Measurements from ENCODE around the gene TMC7. TPM values are rescaled to one million over a fixed set of nuclear protein-coding genes. Genes with fewer than 3 reads are reported as not detected.

The TMC7 gene
- total and polyA plus RNA-seq, 9 of the 15 experiments (the other 6 are each of a cell fraction or from before 2014, with no cell fraction given), result 0.08 to 2.0 (median 1.5) TPM

DNA sequence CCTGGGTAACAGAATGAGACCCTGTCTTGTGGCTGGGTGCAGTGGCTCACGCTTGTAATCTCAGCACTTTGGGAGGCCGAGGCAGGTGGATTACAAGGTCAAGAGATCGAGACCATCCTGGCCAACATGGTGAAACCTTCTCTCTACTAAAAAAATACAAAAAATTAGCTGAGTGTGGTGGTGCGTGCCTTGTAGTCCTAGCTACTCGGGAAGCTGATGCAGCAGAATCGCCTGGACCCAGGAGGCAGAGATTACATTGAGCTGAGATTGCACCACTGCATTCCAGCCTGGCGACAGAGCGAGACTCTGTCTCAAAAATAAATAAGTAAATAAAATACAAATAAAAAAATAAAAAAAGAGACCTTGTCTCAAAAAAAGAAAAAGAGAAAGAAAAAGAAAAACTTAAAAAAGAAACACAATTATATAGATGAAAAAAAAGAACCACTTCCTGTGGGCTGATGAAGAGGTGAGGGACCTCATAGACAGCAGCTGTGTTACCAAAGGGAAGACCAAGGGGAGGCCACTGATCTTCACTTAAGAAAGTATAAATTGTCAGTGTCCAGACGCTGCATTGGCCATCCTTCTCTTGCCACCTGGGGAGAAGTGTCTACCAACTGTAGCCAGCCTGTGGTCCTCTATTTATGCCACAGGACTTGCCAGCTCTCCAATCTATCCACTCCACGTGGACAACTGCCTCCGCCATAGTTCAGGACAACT lies 33.1 kb upstream of the TMC7 start (continued):
- TF ChIP-seq, protein P1, sequence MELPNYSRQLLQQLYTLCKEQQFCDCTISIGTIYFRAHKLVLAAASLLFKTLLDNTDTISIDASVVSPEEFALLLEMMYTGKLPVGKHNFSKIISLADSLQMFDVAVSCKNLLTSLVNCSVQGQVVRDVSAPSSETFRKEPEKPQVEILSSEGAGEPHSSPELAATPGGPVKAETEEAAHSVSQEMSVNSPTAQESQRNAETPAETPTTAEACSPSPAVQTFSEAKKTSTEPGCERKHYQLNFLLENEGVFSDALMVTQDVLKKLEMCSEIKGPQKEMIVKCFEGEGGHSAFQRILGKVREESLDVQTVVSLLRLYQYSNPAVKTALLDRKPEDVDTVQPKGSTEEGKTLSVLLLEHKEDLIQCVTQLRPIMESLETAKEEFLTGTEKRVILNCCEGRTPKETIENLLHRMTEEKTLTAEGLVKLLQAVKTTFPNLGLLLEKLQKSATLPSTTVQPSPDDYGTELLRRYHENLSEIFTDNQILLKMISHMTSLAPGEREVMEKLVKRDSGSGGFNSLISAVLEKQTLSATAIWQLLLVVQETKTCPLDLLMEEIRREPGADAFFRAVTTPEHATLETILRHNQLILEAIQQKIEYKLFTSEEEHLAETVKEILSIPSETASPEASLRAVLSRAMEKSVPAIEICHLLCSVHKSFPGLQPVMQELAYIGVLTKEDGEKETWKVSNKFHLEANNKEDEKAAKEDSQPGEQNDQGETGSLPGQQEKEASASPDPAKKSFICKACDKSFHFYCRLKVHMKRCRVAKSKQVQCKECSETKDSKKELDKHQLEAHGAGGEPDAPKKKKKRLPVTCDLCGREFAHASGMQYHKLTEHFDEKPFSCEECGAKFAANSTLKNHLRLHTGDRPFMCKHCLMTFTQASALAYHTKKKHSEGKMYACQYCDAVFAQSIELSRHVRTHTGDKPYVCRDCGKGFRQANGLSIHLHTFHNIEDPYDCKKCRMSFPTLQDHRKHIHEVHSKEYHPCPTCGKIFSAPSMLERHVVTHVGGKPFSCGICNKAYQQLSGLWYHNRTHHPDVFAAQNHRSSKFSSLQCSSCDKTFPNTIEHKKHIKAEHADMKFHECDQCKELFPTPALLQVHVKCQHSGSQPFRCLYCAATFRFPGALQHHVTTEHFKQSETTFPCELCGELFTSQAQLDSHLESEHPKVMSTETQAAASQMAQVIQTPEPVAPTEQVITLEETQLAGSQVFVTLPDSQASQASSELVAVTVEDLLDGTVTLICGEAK (IDR thresholded peaks at IDR 0.05), result no peak
- TF ChIP-seq, protein P1 (CRISPR knock-in tag; IDR thresholded peaks at IDR 0.05), result no peak
- TF ChIP-seq ZNF41 (CRISPR knock-in tag; conservative IDR thresholded peaks at IDR 0.05), result no peak
- 0 out of 2 replicates have a peak, but pooled peaks have one; percentile 11 for TF ChIP-seq MAFG (tag; conservative IDR thresholded peaks at IDR 0.05)
- TF ChIP-seq NCOA1 (IDR thresholded peaks at IDR 0.05; ENCODE audit: low read depth), result no peak
- TF ChIP-seq C11orf30 (IDR thresholded peaks at IDR 0.05; ENCODE audit: low read depth), result peak; percentile 21; the same call in 1 of the 2 replicates
- no peak for TF ChIP-seq ZNF780A (CRISPR knock-in tag; IDR thresholded peaks at IDR 0.05)
- no peak for TF ChIP-seq ZKSCAN8 (CRISPR knock-in tag; IDR thresholded peaks at IDR 0.05)
- TF ChIP-seq KDM4B (IDR thresholded peaks at IDR 0.05; ENCODE audit: borderline replicate concordance in 2 of 2, low read depth in 1 of 2), result no peak
- no peak for TF ChIP-seq BRF1 (IDR thresholded peaks at IDR 0.05; ENCODE audit: borderline replicate concordance, extremely low read depth, insufficient read length)
- TF ChIP-seq ATF7 (IDR thresholded peaks at IDR 0.05), result no peak
- no peak for TF ChIP-seq ZFPM2 (CRISPR knock-in tag; IDR thresholded peaks at IDR 0.05)
- TF ChIP-seq, protein P2, sequence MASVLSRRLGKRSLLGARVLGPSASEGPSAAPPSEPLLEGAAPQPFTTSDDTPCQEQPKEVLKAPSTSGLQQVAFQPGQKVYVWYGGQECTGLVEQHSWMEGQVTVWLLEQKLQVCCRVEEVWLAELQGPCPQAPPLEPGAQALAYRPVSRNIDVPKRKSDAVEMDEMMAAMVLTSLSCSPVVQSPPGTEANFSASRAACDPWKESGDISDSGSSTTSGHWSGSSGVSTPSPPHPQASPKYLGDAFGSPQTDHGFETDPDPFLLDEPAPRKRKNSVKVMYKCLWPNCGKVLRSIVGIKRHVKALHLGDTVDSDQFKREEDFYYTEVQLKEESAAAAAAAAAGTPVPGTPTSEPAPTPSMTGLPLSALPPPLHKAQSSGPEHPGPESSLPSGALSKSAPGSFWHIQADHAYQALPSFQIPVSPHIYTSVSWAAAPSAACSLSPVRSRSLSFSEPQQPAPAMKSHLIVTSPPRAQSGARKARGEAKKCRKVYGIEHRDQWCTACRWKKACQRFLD (CRISPR knock-in tag; IDR thresholded peaks at IDR 0.05), result no peak
- TF ChIP-seq ZBED1 (IDR thresholded peaks at IDR 0.05), result no peak
- TF ChIP-seq, protein P3, sequence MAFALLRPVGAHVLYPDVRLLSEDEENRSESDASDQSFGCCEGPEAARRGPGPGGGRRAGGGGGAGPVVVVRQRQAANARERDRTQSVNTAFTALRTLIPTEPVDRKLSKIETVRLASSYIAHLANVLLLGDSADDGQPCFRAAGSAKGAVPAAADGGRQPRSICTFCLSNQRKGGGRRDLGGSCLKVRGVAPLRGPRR (CRISPR knock-in tag; IDR thresholded peaks at IDR 0.05), result no peak
- TF ChIP-seq, protein P4, sequence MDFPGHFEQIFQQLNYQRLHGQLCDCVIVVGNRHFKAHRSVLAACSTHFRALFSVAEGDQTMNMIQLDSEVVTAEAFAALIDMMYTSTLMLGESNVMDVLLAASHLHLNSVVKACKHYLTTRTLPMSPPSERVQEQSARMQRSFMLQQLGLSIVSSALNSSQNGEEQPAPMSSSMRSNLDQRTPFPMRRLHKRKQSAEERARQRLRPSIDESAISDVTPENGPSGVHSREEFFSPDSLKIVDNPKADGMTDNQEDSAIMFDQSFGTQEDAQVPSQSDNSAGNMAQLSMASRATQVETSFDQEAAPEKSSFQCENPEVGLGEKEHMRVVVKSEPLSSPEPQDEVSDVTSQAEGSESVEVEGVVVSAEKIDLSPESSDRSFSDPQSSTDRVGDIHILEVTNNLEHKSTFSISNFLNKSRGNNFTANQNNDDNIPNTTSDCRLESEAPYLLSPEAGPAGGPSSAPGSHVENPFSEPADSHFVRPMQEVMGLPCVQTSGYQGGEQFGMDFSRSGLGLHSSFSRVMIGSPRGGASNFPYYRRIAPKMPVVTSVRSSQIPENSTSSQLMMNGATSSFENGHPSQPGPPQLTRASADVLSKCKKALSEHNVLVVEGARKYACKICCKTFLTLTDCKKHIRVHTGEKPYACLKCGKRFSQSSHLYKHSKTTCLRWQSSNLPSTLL (IDR thresholded peaks at IDR 0.05), result no peak

Measured in K562 (cell line).